Transverse colon (tissue), 4 donors: ENCODE measurements around the gene RBFOX2. TPM values are rescaled to one million over a fixed set of nuclear protein-coding genes. Genes with fewer than 3 reads are reported as not detected.

Experiments used
- DNase-seq: peaks from one replicate; pipeline ENCODE4 v3.0.0-alpha.2; 2019
- H3K27ac ChIP-seq, 4 donors: fragments of 200-600 bp; sonication (generic); 2 replicates each; pipeline ENCODE4 v1.5.1; 2016 to 2018; ENCODE audit warnings: inconsistent platforms in 4 of 4
- H3K27me3 ChIP-seq: fragments of 200-600 bp; sonication (generic); 2 replicates; pipeline ENCODE4 v1.5.1; 2017; ENCODE audit warnings: inconsistent platforms
- H3K36me3 ChIP-seq, 4 donors: fragments of 200-600 bp; sonication (generic); 2 replicates each; pipeline ENCODE4 v1.5.1; 2017 to 2019; ENCODE audit warnings: inconsistent platforms in 4 of 4
- H3K4me1 ChIP-seq, 4 donors: fragments of 200-600 bp; sonication (generic); 2 replicates each; pipeline ENCODE4 v1.5.1; 2017 to 2020; ENCODE audit warnings: inconsistent platforms in 4 of 4
- H3K4me3 ChIP-seq, 4 donors: fragments of 200-600 bp; sonication (generic); 1 replicate in 1 of 4; 2 replicates in 3 of 4; pipeline versions ENCODE4 v1.5.1 to v1.6.1; 2017 to 2019; ENCODE audit warnings: inconsistent platforms in 4 of 4
- H3K9me3 ChIP-seq, 2 donors: fragments of 200-600 bp; sonication (generic); 2 replicates each; pipeline ENCODE4 v1.5.1; 2017 to 2019; ENCODE audit warnings: inconsistent platforms in 2 of 2
- EP300 ChIP-seq: sonication (generic); formaldehyde crosslinking; IDR thresholded peaks from one replicate; pipeline ENCODE4 v1.6.1; 2017; ENCODE audit warnings: antibody characterized with exemption, low read depth
- POLR2A ChIP-seq: fragments of 450-650 bp; IDR thresholded peaks from one replicate; pipeline ENCODE4 v1.6.1; 2016; ENCODE audit warnings: antibody characterized with exemption, mild to moderate bottlenecking, moderate library complexity
- POLR2AphosphoS5 ChIP-seq, 3 donors: sonication (generic); formaldehyde crosslinking; IDR thresholded peaks; one replicate each; pipeline ENCODE4 v1.6.1; 2016; ENCODE audit warnings: antibody characterized with exemption in 3 of 3
- WGBS, 2 donors: methylation state at CpG; one replicate each; pipeline ENCODE4 v1.1.5; 2018; ENCODE audit warnings: low coverage in 1 of 2; 5-methylcytosine and 5-hydroxymethylcytosine counted together
- in situ Hi-C, 4 donors: fragments of 200-750 bp; cut with MboI; loops; one replicate each; pipeline versions ENCODE4 v1.15.0 to v1.15.1; 2017; ENCODE audit warnings: low sequenced_read_pairs in 3 of 4, low pct_ligation_motif_present in 1 of 4, low pct_unique_long_range_greater_than_20kb in 1 of 4
- intact Hi-C: fragments of 100-400 bp; cut with DNase I; formaldehyde crosslinking; loops from one replicate; pipeline ENCODE4 v1.15.1; 2023; ENCODE audit warnings: low total_unique reads
- total RNA-seq, 4 donors: library from RNA; depleted of rRNA; stranded (reverse); fragments of >200 nt; gene quantifications; one replicate each; pipeline ENCODE4 v1.1.0, GENCODE V29; 2016
- TF ChIP-seq, protein P1 (sequence below), 5 experiments: fragments of 200-600 bp in 3 of 5; fragments of 450-650 bp in 2 of 5; sonication (generic) in 3 of 5; IDR thresholded peaks; 1 replicate in 2 of 5; 2 replicates in 3 of 5; pipeline ENCODE4 v1.5.1; 2016 to 2017; ENCODE audit warnings: antibody characterized with exemption in 5 of 5, inconsistent platforms in 3 of 5, mild to moderate bottlenecking in 2 of 5, moderate library complexity in 1 of 5

The RBFOX2 gene
- total RNA-seq, 4 donors from 2014 or later, result 27.3 to 61.1 (median 43.1) TPM

DNA sequence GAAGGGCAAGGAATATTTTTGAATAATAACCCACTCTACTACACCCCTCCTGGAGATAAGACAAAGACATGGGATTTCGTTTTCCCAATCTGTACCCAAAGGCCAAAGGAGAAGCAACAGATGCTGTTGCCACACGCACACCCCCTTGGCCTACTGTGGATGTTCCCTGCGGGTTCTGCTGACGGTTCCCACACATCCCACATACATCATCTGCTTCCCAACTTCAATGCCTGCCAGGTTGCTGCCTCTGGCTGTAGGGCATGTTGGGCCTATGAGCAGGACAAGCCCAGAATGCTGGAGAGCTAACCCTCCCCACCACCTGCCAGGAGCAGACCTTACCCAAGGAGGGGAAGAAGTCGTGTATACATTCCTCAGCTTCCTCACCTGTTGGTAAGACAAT, 13.6 kb upstream of the RBFOX2 start:
- Histone ChIP-seq H3K36me3 (no peaks in the 10 kb centered on the region), H3K4me1 (no peaks in the 10 kb centered on the region), H3K27me3 (no peaks in the 10 kb centered on the region), H3K9me3 (no peaks in the 10 kb centered on the region), H3K4me3 (no peak overlapping the region), H3K27ac (no peak overlapping the region)
- no peak for TF ChIP-seq EP300
- TF ChIP-seq POLR2A, result no peak
- TF ChIP-seq, protein P1, sequence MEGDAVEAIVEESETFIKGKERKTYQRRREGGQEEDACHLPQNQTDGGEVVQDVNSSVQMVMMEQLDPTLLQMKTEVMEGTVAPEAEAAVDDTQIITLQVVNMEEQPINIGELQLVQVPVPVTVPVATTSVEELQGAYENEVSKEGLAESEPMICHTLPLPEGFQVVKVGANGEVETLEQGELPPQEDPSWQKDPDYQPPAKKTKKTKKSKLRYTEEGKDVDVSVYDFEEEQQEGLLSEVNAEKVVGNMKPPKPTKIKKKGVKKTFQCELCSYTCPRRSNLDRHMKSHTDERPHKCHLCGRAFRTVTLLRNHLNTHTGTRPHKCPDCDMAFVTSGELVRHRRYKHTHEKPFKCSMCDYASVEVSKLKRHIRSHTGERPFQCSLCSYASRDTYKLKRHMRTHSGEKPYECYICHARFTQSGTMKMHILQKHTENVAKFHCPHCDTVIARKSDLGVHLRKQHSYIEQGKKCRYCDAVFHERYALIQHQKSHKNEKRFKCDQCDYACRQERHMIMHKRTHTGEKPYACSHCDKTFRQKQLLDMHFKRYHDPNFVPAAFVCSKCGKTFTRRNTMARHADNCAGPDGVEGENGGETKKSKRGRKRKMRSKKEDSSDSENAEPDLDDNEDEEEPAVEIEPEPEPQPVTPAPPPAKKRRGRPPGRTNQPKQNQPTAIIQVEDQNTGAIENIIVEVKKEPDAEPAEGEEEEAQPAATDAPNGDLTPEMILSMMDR (IDR thresholded peaks at IDR 0.05), result no peak
- TF ChIP-seq POLR2AphosphoS5 (IDR thresholded peaks at IDR 0.05), result no peak
- intact Hi-C loops, result no loop called here
- 77 to 95% methylated on average over 4 to 5 of the region's 5 CpGs for WGBS, 2 donors
- no peak for DNase-seq
- in situ Hi-C loops, result no loop called here

DNA sequence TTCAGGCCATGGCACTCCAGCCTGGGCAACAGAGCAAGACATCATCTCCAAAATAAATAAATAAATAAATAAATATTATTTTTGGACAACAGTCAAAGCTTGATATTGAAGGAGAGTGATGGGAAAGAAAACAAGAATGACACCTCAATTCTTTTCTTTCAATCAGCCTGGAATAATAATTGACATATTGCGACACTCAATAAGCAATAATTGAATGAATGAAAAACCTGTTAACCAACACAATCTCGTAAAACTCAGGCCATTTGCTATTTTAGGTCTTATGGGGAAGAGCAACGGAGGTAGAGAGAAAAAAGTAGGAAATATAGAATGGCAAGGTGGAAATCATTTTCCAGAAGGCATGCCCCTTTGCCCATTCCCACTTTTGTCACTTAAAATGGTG, 10.5 kb upstream of the RBFOX2 start:
- TF ChIP-seq, protein P1 (IDR thresholded peaks at IDR 0.05), result no peak
- TF ChIP-seq EP300 (no peak), POLR2A (no peak), POLR2AphosphoS5 (IDR thresholded peaks at IDR 0.05) (no peak)
- Histone ChIP-seq H3K27me3 (no peaks in the 10 kb centered on the region), H3K4me3 (no peak overlapping the region), H3K4me1 (peaks cover 0 to 6% (median 0%) of the 10 kb centered on the region in 4 donors), H3K9me3 (no peaks in the 10 kb centered on the region), H3K27ac (no peak overlapping the region), H3K36me3 (no peaks in the 10 kb centered on the region)
- in situ Hi-C loops, result no loop called here
- WGBS, 2 donors, result 85 to 90% methylated on average over 3 of the region's 3 CpGs
- DNase-seq, result no peak
- intact Hi-C loops, result no loop called here

DNA sequence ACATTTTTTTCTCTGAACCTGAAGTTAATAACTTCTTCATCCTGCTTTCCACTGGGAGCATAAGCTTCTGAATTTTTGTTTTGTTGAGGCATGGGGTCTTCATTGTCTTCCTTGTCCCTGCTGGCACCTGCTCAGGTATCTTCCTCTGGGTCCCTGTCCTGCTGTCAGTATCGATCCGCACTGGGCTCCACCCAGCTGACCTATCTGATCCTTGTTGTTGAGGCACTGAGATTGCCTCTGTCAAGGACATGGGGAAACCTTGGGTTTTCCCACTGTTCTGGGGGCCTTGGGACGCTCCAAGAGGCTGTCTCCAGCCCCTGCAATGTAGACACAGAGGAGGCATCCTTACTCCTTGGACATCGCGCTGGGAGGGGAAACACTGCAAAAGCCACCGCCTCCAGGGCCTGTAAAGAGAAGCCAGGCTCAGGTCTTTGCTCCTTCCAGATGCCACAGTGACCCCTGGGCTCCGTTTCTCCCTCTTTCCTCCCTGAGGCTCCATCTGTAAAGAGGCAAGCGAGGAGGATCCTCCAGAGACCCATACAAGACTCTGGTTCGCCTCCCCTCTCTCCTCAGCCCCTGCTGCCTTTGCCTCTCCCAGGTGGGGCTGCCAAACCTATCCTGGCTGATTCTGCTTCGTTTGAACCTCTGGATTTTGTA, 8.6 kb upstream of the RBFOX2 start:
- no peak overlapping the region for H3K27ac ChIP-seq
- in situ Hi-C loops, result no loop called here
- intact Hi-C loops, result no loop called here

DNA sequence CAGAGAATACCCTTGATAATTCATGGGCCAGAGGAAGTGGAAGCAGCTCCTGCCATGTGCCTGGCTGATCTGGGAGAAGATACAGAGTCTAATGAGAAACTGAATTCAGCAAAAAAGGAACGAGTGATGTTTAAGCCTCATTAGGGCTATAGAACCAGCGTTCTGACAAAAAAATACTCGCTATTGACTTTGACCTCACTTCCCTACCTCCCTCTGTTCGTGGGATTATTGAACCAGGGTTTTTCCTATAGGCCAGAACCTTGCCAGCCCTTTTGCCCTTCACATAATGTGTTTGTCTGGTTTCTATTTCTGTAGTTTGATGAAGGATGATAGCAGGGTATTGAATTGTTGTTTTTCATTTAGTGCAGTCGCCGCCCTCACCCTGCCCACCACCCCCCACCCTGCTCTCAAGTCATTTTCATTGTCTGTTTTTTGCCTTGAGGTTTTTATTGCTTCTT, 7.6 kb upstream of the RBFOX2 start:
- Histone ChIP-seq H3K27me3 (no peaks in the 10 kb centered on the region), H3K4me1 (peaks cover 0 to 6% (median 0%) of the 10 kb centered on the region in 4 donors), H3K4me3 (no peak overlapping the region), H3K9me3 (no peaks in the 10 kb centered on the region), H3K36me3 (no peaks in the 10 kb centered on the region), H3K27ac (no peak overlapping the region)
- no peak for DNase-seq
- no peak for TF ChIP-seq POLR2AphosphoS5 (IDR thresholded peaks at IDR 0.05)
- no peak for TF ChIP-seq EP300
- TF ChIP-seq, protein P1 (IDR thresholded peaks at IDR 0.05), result no peak
- no peak for TF ChIP-seq POLR2A
- in situ Hi-C loops, result no loop called here
- intact Hi-C loops, result no loop called here
- WGBS, 2 donors, result 27 to 28% methylated on average over 6 of the region's 6 CpGs

More for the DNA sequence above, 8.6 kb upstream of the RBFOX2 start:
- no peak overlapping the region for H3K4me3 ChIP-seq
- H3K4me1 ChIP-seq, result peaks cover 0 to 6% (median 0%) of the 10 kb centered on the region in 4 donors
- no peaks in the 10 kb centered on the region for H3K36me3 ChIP-seq
- no peak for TF ChIP-seq POLR2A
- TF ChIP-seq, protein P1 (IDR thresholded peaks at IDR 0.05), result no peak
- no peak for TF ChIP-seq EP300
- no peaks in the 10 kb centered on the region for H3K27me3 ChIP-seq
- no peak for DNase-seq
- H3K9me3 ChIP-seq, result no peaks in the 10 kb centered on the region
- 85 to 88% methylated on average over 3 to 10 of the region's 10 CpGs for WGBS, 2 donors
